T-cell (primary cell): ENCODE measurements around the gene ACADVL. TPM values are rescaled to one million over a fixed set of nuclear protein-coding genes. Genes with fewer than 3 reads are reported as not detected.

Experiments used
- ATAC-seq, 4 experiments: fragments of 200-7000 bp in 3 of 4; fragments of 150-1000 bp in 1 of 4; cut with Tn5 transposase; replicated peaks in 1 of 4; 1 replicate in 3 of 4; 2 replicates in 1 of 4; pipeline ENCODE4 v1.10.0; 2021; ENCODE audit warnings: moderate library complexity in 3 of 4, mild to moderate bottlenecking in 2 of 4, moderate number of reproducible peaks in 1 of 4
- CTCF ChIA-PET, 2 donors: fragments of 300-600 bp; sonication (Branson Sonifier 250); formaldehyde crosslinking; loops; one replicate each; lab custom pipeline; 2022; ENCODE audit warnings: antibody characterized with exemption in 2 of 2; lab: Charles Lee
- POLR2A ChIA-PET, 2 donors: fragments of 300-600 bp; sonication (Branson Sonifier 250); formaldehyde crosslinking; loops; one replicate each; lab custom pipeline; 2022; ENCODE audit warnings: antibody characterized with exemption in 2 of 2; lab: Charles Lee
- DNase-seq, 35 experiments: peaks; one replicate each; pipeline versions ENCODE4 v3.0.0 to v3.0.0-alpha.2; 2013 to 2023
- H3K27ac ChIP-seq: one replicate; pipeline ENCODE4 v1.5.1; 2013; ENCODE audit warnings: low read length
- H3K27me3 ChIP-seq, 2 experiments: replicated peaks in 1 of 2; 1 replicate in 1 of 2; 2 replicates in 1 of 2; pipeline versions ENCODE4 v1.6.1 to v1.7.0; 2013; ENCODE audit warnings: low read length in 1 of 2, mixed read lengths in 1 of 2; ENCODE audit not compliant: control insufficient read depth in 2 of 2, insufficient read depth in 2 of 2; ENCODE audit errors: extremely low read depth in 1 of 2
- H3K36me3 ChIP-seq, 2 donors: 1 replicate in 1 of 2; 2 replicates in 1 of 2; pipeline versions ENCODE4 v1.6.1 to v1.7.0; 2013; ENCODE audit warnings: low read length in 1 of 2; ENCODE audit not compliant: control insufficient read depth in 2 of 2, insufficient read depth in 1 of 2; ENCODE audit errors: extremely low read depth in 1 of 2
- H3K4me1 ChIP-seq, 2 experiments: 1 replicate in 1 of 2; 2 replicates in 1 of 2; pipeline versions ENCODE4 v1.6.1 to v1.7.0; 2013; ENCODE audit warnings: low read length in 2 of 2, mixed read lengths in 1 of 2; ENCODE audit not compliant: insufficient read depth in 2 of 2, control insufficient read depth in 1 of 2; ENCODE audit errors: extremely low read depth in 1 of 2
- H3K4me3 ChIP-seq, 2 donors: 1 replicate in 1 of 2; 2 replicates in 1 of 2; pipeline versions ENCODE4 v1.5.1 to v1.7.0; 2013; ENCODE audit warnings: mild to moderate bottlenecking in 2 of 2, low read length in 1 of 2, moderate library complexity in 1 of 2; ENCODE audit not compliant: control insufficient read depth in 1 of 2; ENCODE audit errors: extremely low read depth in 1 of 2
- H3K9me3 ChIP-seq: 2 replicates; pipeline ENCODE4 v1.7.0; 2013
- H3K27ac Mint-ChIP-seq, 2 donors: one replicate each; pipeline ENCODE4 v1.8.0; 2020 to 2021; ENCODE audit warnings: mild to moderate bottlenecking in 2 of 2, mixed read lengths in 2 of 2
- H3K27me3 Mint-ChIP-seq, 2 donors: one replicate each; pipeline ENCODE4 v1.8.0; 2021 to 2022; ENCODE audit warnings: mixed read lengths in 2 of 2
- H3K36me3 Mint-ChIP-seq: one replicate; pipeline ENCODE4 v1.8.0; 2021; ENCODE audit warnings: mixed read lengths
- H3K4me1 Mint-ChIP-seq, 3 donors: one replicate each; pipeline ENCODE4 v1.8.0; 2020 to 2022; ENCODE audit warnings: mixed read lengths in 3 of 3, mild to moderate bottlenecking in 1 of 3
- H3K4me3 Mint-ChIP-seq, 3 donors: one replicate each; pipeline ENCODE4 v1.8.0; 2020 to 2022; ENCODE audit warnings: mild to moderate bottlenecking in 3 of 3, mixed read lengths in 3 of 3, moderate library complexity in 3 of 3
- H3K9me3 Mint-ChIP-seq, 3 donors: one replicate each; pipeline ENCODE4 v1.8.0; 2020 to 2022; ENCODE audit warnings: mixed read lengths in 3 of 3
- WGBS: methylation state at CpG from one replicate; pipeline ENCODE4 v1.1.5; 2013; ENCODE audit warnings: missing lambda C conversion rate; ENCODE audit not compliant: insufficient coverage; 5-methylcytosine and 5-hydroxymethylcytosine counted together
- total RNA-seq, 35 experiments: library from RNA in 6 of 35; stranded (reverse) in 6 of 35; fragments of 120-200 nt in 1 of 35; gene quantifications; one replicate each; pipeline versions ENCODE4 v1.2.1 to v1.2.4 and lab custom pipeline; 2013 to 2026

Gene ACADVL
- total RNA-seq, 5 donors from 2014 or later (not counting 1 experiment from before 2014, with no cell fraction given), result 275 to 424 (median 385) TPM

- peak within 1 kb of the TSS; percentile 94 to 95 for H3K27ac Mint-ChIP-seq
- WGBS, result under 1% methylated on average over 41 of the region's 72 CpGs
- Histone ChIP-seq H3K9me3 (no peaks in the 10 kb centered on the region), H3K27me3 (no peaks in the 10 kb centered on the region), H3K4me3 (peak within 1 kb of the TSS; percentile 93 to 95), H3K27ac (peak within 1 kb of the TSS; percentile 74), H3K36me3 (peaks cover 0 to 36% of the 10 kb centered on the region in 2 donors), H3K4me1 (peaks cover 21 to 63% of the 10 kb centered on the region in 2 experiments)
- POLR2A ChIA-PET, result interaction anchor here (0.6 kb wide), 2 partner anchors 16 to 145 kb away, joined by 3 to 7 read pairs; no protein-coding TSS in a partner anchor
- peaks cover 62 to 69% (median 62%) of the 10 kb centered on the region in 3 donors for H3K4me1 Mint-ChIP-seq
- CTCF ChIA-PET, result interaction anchor here (0.6 to 1.8 kb wide), 4 partner anchors 19 to 97 kb away, joined by 3 to 5 read pairs (median 4); partner anchors contain the start of genes ACADVL (in 1 of the 2), ACAP1 (in 1 of the 2) and DLG4 (in 1 of the 2)
- H3K9me3 Mint-ChIP-seq, result no peaks in the 10 kb centered on the region
- peak; percentile 91 to 99 (median 95) for DNase-seq
- ATAC-seq, result peak; percentile 60 to 72 (median 66)
- H3K27me3 Mint-ChIP-seq, result peaks cover 0 to 2% of the 10 kb centered on the region in 2 donors
- H3K4me3 Mint-ChIP-seq, result peak within 1 kb of the TSS; percentile 97 to 99 (median 98)
- H3K36me3 Mint-ChIP-seq, result peaks cover 29% of the 10 kb centered on the region
Measured at GRCh38 chr17:7239091-7240027, 19.6 kb downstream of the ACADVL start, which contains the start of gene PHF23. Gene PHF23 (minus strand): TSS chr17:7239457. CDS start chr17:7239279, 178 bp downstream.

- Mint-ChIP-seq H3K4me3 (peak overlapping the region; percentile 97 to 99 (median 98)), H3K9me3 (no peaks in the 10 kb centered on the region), H3K27ac (peak overlapping the region; percentile 77 to 80), H3K36me3 (peaks cover 32% of the 10 kb centered on the region), H3K27me3 (peaks cover 0 to 2% of the 10 kb centered on the region in 2 donors), H3K4me1 (peaks cover 51 to 59% (median 53%) of the 10 kb centered on the region in 3 donors)
- CTCF ChIA-PET, result interaction anchor here in 1 of 2 donors (1.8 kb wide), 1 partner anchor 26 kb away, joined by 5 read pairs; no protein-coding TSS in a partner anchor
- ATAC-seq (no peak), DNase-seq (no peak)
- peaks cover 15 to 53% of the 10 kb centered on the region in 2 experiments for H3K4me1 ChIP-seq
- no peaks in the 10 kb centered on the region for H3K9me3 ChIP-seq
- no peaks in the 10 kb centered on the region for H3K27me3 ChIP-seq
- H3K27ac ChIP-seq, result no peak overlapping the region
- POLR2A ChIA-PET, result no interaction called here
- no peak overlapping the region for H3K4me3 ChIP-seq
- H3K36me3 ChIP-seq, result peaks cover 0 to 39% of the 10 kb centered on the region in 2 donors
- WGBS, result no CpG with 5 or more reads among the region's 4 CpGs
Measured at GRCh38 chr17:7240375-7240774, 20.6 kb downstream of the ACADVL start.

- H3K4me1 Mint-ChIP-seq, result peaks cover 44 to 54% (median 45%) of the 10 kb centered on the region in 3 donors
- no peak for DNase-seq
- no peaks in the 10 kb centered on the region for H3K9me3 ChIP-seq
- peaks cover 0 to 2% of the 10 kb centered on the region in 2 donors for H3K27me3 Mint-ChIP-seq
- peak overlapping the region; percentile 97 to 99 (median 98) for H3K4me3 Mint-ChIP-seq
- no peak for ATAC-seq
- peak overlapping the region; percentile 99 to 100 for H3K27ac Mint-ChIP-seq
- peaks cover 30% of the 10 kb centered on the region for H3K36me3 Mint-ChIP-seq
- H3K27ac ChIP-seq, result peak overlapping the region; percentile 87
- peak overlapping the region; percentile 89 to 96 for H3K4me3 ChIP-seq
- 72% methylated on average over 5 of the region's 9 CpGs for WGBS
- H3K27me3 ChIP-seq, result no peaks in the 10 kb centered on the region
- H3K36me3 ChIP-seq, result peaks cover 0 to 39% of the 10 kb centered on the region in 2 donors
- H3K9me3 Mint-ChIP-seq, result no peaks in the 10 kb centered on the region
- POLR2A ChIA-PET, result interaction anchor here in 1 of 2 donors (0.5 kb wide), 1 partner anchor 27 kb away, joined by 4 read pairs; no protein-coding TSS in a partner anchor
- CTCF ChIA-PET, result interaction anchor here in 1 of 2 donors (1.8 to 2.3 kb wide), 4 partner anchors 10 to 27 kb away, joined by 5 to 12 read pairs (median 10); partner anchors contain the start of genes ACADVL, CTDNEP1, DLG4 and ELP5
- peaks cover 13 to 46% of the 10 kb centered on the region in 2 experiments for H3K4me1 ChIP-seq
Measured at GRCh38 chr17:7241090-7241733, 21.5 kb downstream of the ACADVL start.

GRCh38 chr17:7241783-7242716 lies 22.3 kb downstream of the ACADVL start, which contains the start of gene GABARAP:
Gene GABARAP (minus strand): TSS chr17:7242449. CDS start chr17:7242330, 119 bp downstream.
- Mint-ChIP-seq H3K27ac (peak within 1 kb of the TSS; percentile 99 to 100), H3K9me3 (no peaks in the 10 kb centered on the region), H3K27me3 (peaks cover 0 to 2% of the 10 kb centered on the region in 2 donors), H3K4me3 (peak within 1 kb of the TSS; percentile 97 to 99 (median 98)), H3K4me1 (peaks cover 45 to 51% (median 46%) of the 10 kb centered on the region in 3 donors), H3K36me3 (peaks cover 31% of the 10 kb centered on the region)
- peak within 1 kb of the TSS; percentile 87 for H3K27ac ChIP-seq
- under 1% methylated on average over 50 of the region's 62 CpGs for WGBS
- H3K4me1 ChIP-seq, result peaks cover 13 to 40% of the 10 kb centered on the region in 2 experiments
- CTCF ChIA-PET, result interaction anchor here in 1 of 2 donors (0.6 to 2.3 kb wide), 12 partner anchors 9 to 957 kb away, joined by 3 to 12 read pairs (median 4); partner anchors contain the start of genes ACADVL, CTDNEP1, DLG4 and ELP5
- no peaks in the 10 kb centered on the region for H3K27me3 ChIP-seq
- H3K9me3 ChIP-seq, result no peaks in the 10 kb centered on the region
- DNase-seq (peak; percentile 73 to 97 (median 87)), ATAC-seq (peak; percentile 27 to 48 (median 36))
- H3K4me3 ChIP-seq, result peak within 1 kb of the TSS; percentile 89 to 96
- peaks cover 0 to 39% of the 10 kb centered on the region in 2 donors for H3K36me3 ChIP-seq
- POLR2A ChIA-PET, result interaction anchor here (0.6 to 0.9 kb wide), 3 partner anchors 8 to 27 kb away, joined by 3 to 4 read pairs (median 3); partner anchors contain the start of gene DVL2 (in 1 of the 2)
